DMS153 treated with DMSO at 0.1 percent for 48 hours (cell line): Measurements from ENCODE around the gene IFT43.
A peak's percentile ranks its signal among the peaks of the same experiment; 100 is the strongest.

Source experiments
- DNase-seq: peaks from one replicate; lab custom pipeline; 2025; ENCODE audit not compliant: unreplicated experiment; lab: John Stamatoyannopoulos, UW

The IFT43 gene

DNA sequence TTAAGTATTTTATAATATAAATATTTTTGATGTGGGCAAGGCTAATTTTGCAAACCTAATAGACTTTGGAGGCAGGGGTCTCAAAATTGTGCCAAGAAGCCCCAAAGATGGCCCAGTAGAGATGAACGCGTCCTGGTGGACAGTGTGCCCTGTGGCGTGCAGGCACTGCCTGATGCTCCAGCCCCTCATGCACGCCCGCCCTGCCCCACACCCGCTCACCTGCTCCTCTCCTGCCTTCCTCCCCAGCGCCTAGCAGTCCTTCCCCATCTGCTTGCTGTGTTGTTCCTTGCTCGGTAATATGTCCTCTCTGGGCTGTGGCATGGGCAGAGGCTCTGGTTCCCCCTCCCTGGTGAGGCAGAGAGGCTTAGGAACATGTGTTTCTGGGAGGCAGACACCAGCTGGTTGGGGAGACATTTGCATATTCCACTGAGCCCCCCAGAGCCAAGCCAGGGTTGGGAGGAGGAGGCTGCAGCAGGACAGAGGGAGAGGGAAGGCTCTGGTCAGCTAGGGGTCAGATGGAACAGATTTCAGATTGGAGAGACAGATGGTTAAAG is 119.3 kb downstream of the IFT43 start:
- DNase-seq, result no peak

DNA sequence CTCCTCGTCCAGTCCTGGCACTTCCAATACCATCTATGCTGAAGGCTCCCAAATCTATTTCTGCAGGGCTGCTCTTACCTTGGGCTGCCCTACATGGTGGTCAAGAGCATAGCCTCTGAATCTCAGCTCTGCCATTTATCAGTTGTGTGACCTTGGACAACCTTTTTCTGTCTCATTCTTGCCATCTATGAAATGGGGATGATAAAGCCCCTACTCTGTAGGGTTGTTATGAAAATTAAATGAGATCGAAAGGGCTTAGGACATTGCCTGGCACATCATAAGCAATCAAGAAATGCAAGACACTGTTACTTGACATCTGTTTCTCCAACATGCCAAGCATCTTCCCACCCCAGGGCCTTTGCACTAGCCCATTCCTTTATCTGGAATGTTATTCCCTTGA is 120.6 kb downstream of the IFT43 start:
- no peak for DNase-seq

DNA sequence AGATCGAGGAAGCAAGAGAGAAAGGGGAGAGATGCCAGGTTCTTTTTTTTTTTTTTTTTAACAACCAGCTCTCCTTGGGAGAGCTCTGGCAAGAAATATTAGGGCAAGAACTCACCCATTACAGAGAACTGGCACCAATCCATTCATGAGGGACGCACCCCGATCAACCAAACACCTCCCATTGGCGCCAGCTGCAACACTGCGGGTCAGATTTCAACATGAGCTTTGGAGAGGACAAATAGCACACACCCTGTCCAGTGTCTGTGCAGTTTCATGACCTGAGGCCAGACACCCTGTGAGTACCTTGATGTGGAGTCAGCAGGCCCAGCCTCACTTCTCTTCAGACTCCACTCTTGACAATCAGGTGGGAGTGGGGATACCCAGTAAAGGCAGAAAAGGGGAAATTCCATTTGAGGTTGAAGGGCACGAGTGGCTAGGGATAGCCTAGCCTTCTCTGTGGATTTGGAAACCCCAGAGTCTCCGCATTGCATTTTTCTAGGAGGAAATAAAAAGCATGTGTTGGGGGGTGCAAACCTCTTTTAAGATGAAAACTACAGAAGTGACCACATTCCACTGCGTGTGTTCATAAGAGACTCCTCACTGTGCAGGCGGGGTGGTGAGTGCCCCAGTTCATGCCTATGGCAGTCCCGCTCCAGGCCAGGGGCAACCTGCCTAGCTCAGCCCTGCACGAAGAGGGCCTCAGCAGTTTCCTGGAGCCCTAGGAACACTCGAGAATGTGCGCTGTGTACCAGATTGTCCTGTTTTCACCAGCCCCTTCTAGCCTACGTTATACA is 123.7 kb downstream of the IFT43 start:
- DNase-seq, result no peak

DNA sequence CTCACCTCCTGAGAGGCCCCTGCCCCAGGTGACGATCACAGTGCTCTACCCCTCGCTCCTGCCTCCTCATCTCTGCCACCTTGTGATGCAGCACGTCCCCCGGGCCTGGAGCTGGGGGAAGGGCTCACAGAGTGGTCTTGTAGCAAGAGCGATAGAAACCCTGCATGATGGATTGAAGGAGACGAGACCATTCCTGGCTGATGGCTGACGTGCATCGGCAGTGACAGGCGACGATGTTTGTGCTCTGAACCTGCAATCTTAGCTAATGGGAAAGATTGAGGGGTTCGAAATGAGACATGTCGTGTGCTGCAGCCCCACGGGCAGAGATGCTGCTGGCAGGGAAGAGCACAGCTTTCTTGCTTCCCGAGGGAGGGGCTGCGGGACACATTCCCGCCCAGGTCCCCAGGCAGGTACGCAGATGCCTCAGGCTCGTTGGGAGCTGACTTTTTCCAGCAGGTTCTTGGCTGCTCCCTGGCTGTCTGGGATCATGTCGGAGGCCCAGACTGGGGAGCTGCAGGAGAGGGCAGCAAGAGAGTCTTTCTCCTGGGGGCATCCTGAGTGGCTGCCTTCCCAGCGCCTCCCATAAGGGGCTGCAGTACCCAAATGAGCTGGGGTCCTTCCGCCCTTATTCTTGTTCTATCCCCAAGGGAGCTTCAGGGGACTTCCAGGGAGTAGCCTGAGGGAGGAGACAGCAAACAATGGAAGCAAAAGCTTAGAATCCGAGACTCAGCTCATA is 127.5 kb downstream of the IFT43 start:
- DNase-seq, result no peak

DNA sequence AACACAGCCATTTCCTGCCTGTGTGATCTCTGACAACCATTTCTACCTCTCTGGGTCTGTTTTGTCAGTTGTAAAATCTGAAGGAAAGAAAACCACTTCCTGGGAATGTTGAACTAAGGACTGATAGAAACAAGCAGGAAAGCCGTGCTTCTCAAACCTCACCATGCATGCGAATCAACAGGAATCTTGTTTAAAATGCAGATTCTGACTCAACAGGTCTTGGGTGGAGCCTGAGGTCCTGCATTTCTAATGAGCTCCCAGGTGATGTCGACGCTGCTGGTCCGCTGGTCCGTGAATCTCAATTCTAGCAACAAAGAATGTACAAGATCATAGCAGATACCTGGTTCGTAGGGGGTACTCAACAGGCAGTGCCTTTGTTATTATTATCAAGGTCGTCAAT is 128.1 kb downstream of the IFT43 start:
- no peak for DNase-seq

DNA sequence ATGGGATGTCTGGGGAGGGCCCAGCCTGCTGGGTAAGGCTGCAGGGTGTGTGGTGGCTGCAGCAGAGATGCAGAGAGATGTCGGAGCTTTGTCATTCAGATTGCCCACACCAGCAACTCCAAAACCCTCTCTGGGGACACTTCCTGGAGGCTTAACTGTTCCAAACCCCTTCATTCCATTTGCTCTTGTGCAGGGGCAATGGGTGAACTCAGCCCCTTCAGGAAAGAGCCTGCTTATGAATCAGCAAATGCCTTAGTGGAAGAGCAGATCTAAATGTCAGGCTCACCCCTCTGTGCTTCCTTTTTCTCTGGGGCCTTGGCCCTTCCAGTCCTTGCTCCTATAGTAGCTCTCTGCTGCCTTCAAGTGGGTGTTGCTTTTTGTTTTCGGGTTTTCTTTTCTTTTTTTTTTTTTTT is 129.5 kb downstream of the IFT43 start:
- DNase-seq, result no peak

DNA sequence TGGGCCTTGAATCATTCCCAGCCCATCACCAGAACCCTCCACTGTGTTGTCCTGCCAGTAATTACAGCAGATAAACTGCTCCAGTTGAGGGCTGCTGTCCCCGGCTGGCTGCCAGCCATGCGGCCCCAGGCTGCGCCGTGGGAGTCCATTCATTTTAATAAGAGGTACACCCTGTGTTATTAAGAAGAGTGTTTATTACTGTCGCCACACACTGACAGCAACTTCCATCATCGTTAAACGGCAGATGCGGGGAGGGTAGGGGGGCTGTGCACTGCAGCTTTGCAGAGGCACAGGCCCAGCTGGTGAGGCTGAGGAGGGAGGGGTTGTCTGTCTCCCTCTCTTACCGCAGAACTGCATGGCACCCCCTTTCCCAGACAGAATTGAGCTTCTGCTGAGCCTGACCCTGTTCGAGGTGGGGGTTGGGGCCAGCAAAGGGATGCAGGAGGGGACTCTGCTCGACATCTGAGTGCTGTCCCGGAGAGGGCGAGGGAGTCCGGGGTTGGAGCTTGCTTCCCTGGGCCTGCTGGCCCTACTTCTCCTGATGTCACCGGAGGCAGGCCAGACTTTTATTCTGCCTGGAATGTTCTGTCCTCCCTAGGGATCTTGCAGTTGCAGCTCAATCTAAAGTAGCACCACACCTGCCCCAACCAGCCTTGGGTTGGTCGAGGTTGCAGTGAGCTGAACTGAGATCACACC is 132.4 kb downstream of the IFT43 start:
- peak; percentile 53 for DNase-seq

DNA sequence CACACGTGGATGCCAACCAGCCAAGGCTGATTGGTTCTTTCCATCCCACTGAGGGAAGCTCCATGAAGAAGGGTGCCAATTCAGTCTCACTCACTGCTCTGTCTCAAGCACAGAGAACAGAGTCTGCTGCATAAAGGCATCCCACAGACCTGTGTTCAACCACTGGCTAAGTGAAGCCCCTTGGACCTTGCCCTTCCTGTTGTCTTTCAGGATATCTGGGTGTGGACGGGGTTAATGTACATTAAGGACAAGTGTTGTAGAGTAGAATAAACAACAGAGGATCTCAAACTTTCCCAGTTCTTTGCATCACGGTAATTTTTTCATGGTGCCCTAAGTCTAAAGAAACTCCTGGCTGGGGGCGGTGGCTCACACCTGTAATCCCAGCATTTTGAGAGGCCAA is 133.0 kb downstream of the IFT43 start:
- DNase-seq, result no peak

DNA sequence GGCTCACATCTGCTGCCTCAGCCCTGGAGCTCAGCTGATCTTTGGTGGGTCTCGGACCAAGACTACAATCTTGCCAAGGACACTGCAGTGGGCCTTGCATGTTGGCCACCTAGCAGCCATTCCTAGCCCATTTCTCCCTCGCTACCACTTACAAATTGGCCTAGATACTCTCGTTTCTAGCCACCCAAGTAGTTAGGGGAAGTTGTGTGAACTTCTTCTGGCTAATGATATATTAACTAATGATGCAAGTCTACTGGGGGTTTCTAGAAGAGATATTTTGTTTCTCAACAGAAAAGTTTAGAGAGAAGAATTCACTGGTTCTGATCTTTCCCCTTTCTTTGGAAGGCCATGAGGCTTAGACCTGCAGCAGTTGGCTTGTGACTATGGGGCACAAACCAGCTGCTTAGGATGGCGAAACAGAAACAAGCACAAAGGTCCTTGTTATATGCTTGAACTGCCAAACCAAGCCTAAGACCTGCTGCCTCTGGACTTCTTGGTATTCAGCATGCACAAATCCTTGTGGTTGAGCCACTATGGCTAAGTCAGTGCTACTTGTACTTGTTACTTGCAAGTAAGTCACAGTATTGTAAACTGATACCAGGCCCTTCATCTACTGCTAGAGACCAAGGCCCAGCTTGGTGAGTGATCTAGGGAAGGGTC is 135.7 kb downstream of the IFT43 start:
- no peak for DNase-seq

DNA sequence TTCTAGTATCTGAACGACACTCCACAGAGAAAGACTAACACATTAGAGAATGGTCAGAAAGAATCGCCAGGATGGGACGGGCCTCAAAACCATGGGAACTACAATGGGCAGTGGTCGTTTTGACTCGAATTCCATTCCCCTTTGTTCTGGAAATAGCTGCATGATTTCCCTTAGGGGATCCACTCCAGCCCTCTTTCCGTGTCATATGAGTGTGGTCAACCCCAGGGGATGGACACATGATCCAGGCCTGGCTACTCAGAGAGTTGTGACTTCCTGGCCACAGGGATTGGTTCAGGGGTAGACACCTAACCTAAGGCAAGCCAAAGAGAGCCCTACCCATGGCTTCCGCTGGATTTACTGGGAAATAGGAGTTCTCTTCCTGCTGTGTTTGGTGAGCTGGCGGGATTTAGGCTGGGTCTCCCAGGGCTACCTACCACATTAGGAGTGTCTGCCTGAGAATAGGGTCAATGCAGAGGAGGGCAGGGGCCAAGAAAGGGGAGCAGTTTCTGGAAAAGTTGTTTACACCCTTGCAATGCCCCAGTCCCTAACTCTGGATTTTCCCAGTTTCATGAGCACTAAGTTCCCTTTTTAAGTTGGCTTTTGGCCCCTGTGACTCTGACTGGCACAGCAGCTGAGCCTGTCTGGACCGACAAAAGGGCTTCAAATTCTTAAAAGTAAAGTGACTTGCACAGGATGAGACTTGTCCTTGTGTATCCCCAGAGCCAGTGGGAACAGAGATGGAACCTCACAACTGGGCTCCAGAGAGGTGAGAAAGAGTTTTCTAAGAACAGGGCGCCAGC is 138.1 kb downstream of the IFT43 start:
- no peak for DNase-seq

DNA sequence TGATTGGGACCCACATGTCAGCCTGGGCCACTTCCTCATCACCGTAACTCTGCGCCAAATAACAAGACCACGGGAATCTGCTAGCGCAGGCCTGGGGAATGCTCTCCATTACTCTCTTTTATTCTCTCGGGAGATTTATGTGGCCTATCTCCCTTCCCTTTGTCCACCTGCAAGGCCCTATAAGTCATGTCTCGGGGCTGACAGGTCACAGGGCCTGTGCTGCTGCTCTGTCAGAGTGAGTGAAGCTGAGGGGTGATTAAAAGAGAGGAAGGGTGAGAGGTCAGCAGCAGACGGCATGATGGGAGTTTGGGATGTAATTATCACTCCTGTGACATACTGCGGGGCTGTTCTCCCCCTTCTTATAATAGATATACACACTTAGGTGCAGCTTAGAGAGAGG is 139.9 kb downstream of the IFT43 start:
- no peak for DNase-seq

DNA sequence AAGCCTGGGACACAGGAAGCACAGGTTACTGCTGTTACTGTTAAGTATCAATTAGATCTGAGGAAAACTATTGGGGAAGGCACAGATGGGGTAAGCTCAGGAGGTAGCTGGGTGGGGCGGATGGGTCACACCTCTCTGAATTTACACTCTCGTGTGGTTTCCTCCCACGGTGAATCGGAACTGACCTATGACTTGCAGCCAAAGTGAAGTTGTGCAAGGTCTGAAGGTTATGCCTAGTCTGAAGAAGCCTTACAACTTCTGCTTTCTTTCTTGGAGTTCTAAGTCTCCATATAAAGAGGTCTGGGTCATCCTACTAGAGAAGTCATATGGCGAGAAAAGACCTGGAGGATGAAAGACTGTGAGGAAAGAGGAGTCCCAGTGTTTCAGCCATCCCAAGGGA is 140.5 kb downstream of the IFT43 start:
- no peak for DNase-seq

DNA sequence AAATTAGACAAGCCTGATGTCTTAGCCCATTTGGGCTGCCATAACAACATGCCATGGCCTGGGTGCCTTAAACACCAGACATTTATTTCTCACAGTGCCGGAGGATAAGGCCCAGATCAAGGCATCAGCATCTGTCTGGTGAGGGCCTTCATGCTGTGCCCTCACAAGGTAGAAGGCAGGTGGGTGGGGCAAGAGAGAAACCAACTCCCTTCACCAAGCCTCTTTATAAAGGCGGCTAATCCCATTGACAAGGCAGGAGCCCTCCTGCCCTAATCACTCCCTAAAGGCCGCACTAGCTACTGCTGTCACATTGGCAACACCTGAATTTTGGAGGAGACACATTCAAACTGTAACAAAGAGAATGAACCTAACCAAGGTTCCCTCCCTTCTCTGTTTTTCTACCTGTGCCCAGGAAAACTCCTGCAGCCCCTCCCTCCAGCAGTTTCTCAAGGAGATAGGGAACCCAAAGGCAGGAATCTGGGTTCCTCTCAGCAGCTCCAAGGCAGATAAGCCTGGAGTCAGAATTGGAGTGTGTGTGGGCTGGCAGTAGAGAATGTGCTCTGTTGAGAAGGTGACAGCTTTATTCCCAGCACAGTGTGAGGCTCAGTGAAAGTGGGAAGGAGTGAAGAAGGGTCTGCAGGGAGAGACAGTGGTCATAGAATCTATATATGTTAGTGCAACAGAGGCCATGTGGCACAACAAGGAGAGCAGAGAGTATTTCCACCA is 144.5 kb downstream of the IFT43 start:
- no peak for DNase-seq

DNA sequence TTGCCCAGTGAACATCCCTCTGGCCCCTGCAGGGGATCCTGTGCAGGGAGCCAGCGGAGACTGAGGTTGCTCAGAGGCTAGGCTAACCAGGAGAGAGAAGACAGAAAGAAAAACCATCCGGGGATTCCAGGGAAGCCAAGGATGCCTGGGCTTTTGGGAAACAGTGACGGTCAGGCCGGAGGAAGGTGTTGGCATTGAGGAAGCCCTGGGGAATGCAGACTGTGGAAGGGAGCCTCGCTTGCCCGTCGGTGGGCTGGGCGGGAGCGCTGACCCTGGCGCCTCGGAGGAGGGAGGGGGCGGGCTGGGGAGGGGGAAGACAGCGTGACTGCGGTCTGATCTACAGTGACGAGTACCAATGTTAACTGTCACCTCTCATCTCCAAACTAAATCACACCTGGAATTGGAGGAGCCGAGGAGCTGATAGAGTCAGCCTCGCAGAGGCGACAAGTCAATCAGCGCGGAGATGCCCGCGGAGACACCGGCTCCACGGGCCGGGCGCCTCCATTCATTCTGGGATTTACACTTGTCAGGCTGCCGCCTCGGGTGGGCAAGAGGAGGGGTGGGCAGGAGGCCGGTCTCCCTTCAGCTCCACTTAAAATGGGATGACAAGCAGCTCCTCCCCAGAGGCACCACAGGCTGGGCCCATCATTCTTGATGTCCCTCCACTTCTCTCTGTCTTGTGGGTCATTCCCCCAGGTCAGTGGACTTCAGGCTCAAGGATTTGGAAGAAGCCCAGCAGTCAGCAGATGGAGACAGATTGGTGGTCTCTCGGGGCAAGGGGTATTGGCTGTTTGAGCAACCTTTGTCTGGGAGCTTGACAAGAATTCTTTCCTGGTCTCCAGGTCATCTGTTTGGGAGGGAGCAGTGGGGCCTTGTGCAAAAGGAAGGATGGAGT is 145.8 kb downstream of the IFT43 start:
- DNase-seq, result no peak

DNA sequence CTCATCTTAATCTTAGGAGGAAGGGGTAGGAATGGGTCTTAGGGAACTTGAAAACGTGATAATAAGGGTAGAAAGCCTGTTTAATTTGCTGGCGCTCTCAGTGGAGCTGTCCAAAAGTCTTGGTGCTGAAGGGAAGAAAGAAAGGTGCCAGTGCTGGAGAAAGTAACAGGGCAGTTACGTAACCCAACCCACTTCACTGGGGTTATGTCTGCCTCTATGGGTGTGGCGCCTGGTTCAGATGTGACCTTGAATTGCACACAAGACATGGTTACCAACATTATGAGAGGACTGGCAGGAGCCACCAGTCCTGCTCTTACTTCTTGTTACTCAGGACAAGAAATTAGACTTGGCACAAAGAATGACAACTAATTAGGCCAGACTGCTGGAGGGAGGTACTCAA is 147.5 kb downstream of the IFT43 start:
- DNase-seq, result no peak
